Transverse colon (tissue), 4 donors: ENCODE data around the gene PTPA. TPM values are rescaled to one million over a fixed set of nuclear protein-coding genes. Genes with fewer than 3 reads are reported as not detected.

Source experiments
- DNase-seq: peaks from one replicate; pipeline ENCODE4 v3.0.0-alpha.2; 2019
- H3K27ac ChIP-seq, 4 donors: fragments of 200-600 bp; sonication (generic); 2 replicates each; pipeline ENCODE4 v1.5.1; 2016 to 2018; ENCODE audit warnings: inconsistent platforms in 4 of 4
- H3K27me3 ChIP-seq: fragments of 200-600 bp; sonication (generic); 2 replicates; pipeline ENCODE4 v1.5.1; 2017; ENCODE audit warnings: inconsistent platforms
- H3K36me3 ChIP-seq, 4 donors: fragments of 200-600 bp; sonication (generic); 2 replicates each; pipeline ENCODE4 v1.5.1; 2017 to 2019; ENCODE audit warnings: inconsistent platforms in 4 of 4
- H3K4me1 ChIP-seq, 4 donors: fragments of 200-600 bp; sonication (generic); 2 replicates each; pipeline ENCODE4 v1.5.1; 2017 to 2020; ENCODE audit warnings: inconsistent platforms in 4 of 4
- H3K4me3 ChIP-seq, 4 donors: fragments of 200-600 bp; sonication (generic); 1 replicate in 1 of 4; 2 replicates in 3 of 4; pipeline versions ENCODE4 v1.5.1 to v1.6.1; 2017 to 2019; ENCODE audit warnings: inconsistent platforms in 4 of 4
- H3K9me3 ChIP-seq, 2 donors: fragments of 200-600 bp; sonication (generic); 2 replicates each; pipeline ENCODE4 v1.5.1; 2017 to 2019; ENCODE audit warnings: inconsistent platforms in 2 of 2
- EP300 ChIP-seq: sonication (generic); formaldehyde crosslinking; IDR thresholded peaks from one replicate; pipeline ENCODE4 v1.6.1; 2017; ENCODE audit warnings: antibody characterized with exemption, low read depth
- POLR2A ChIP-seq: fragments of 450-650 bp; IDR thresholded peaks from one replicate; pipeline ENCODE4 v1.6.1; 2016; ENCODE audit warnings: antibody characterized with exemption, mild to moderate bottlenecking, moderate library complexity
- POLR2AphosphoS5 ChIP-seq, 3 donors: sonication (generic); formaldehyde crosslinking; IDR thresholded peaks; one replicate each; pipeline ENCODE4 v1.6.1; 2016; ENCODE audit warnings: antibody characterized with exemption in 3 of 3
- WGBS, 2 donors: methylation state at CpG; one replicate each; pipeline ENCODE4 v1.1.5; 2018; ENCODE audit warnings: low coverage in 1 of 2; 5-methylcytosine and 5-hydroxymethylcytosine counted together
- in situ Hi-C, 4 donors: fragments of 200-750 bp; cut with MboI; loops; one replicate each; pipeline versions ENCODE4 v1.15.0 to v1.15.1; 2017; ENCODE audit warnings: low sequenced_read_pairs in 3 of 4, low pct_ligation_motif_present in 1 of 4, low pct_unique_long_range_greater_than_20kb in 1 of 4
- intact Hi-C: fragments of 100-400 bp; cut with DNase I; formaldehyde crosslinking; loops from one replicate; pipeline ENCODE4 v1.15.1; 2023; ENCODE audit warnings: low total_unique reads
- total RNA-seq, 4 donors: library from RNA; depleted of rRNA; stranded (reverse); fragments of >200 nt; gene quantifications; one replicate each; pipeline ENCODE4 v1.1.0, GENCODE V29; 2016
- TF ChIP-seq, protein P1 (sequence below), 5 experiments: fragments of 200-600 bp in 3 of 5; fragments of 450-650 bp in 2 of 5; sonication (generic) in 3 of 5; IDR thresholded peaks; 1 replicate in 2 of 5; 2 replicates in 3 of 5; pipeline ENCODE4 v1.5.1; 2016 to 2017; ENCODE audit warnings: antibody characterized with exemption in 5 of 5, inconsistent platforms in 3 of 5, mild to moderate bottlenecking in 2 of 5, moderate library complexity in 1 of 5

Gene PTPA
- 100 to 1,000 TPM in 1 of 4 donors, 10 to 100 TPM in 3; 37.4 to 241 (median 66.5) TPM for total RNA-seq

GRCh38 chr9:129110740-129111527 is at the start of gene PTPA, which contains the start of gene CRAT:
PTPA (plus strand) TSS chr9:129111415; CDS start chr9:129111601, 186 bp downstream.
CRAT (minus strand) TSS chr9:129110793; CDS start chr9:129110509, 284 bp downstream.
- Histone ChIP-seq H3K9me3 (no peaks in the 10 kb centered on the region), H3K4me1 (peaks cover 18 to 57% (median 41%) of the 10 kb centered on the region in 4 donors), H3K27ac (peak within 1 kb of the TSS; percentile 96 to 99 (median 96)), H3K27me3 (no peaks in the 10 kb centered on the region), H3K4me3 (peak within 1 kb of the TSS; percentile 86 to 96 (median 88)), H3K36me3 (peaks cover 0 to 6% (median 0%) of the 10 kb centered on the region in 4 donors)
- intact Hi-C loops (no loop called here), in situ Hi-C loops (no loop called here)
- DNase-seq = peak; percentile 99
- 3% methylated on average over 50 of the region's 77 CpGs; no CpG with 5 or more reads in 1 of the 2 donors for WGBS, 2 donors
- TF ChIP-seq POLR2A (peak; percentile 97), EP300 (no peak), POLR2AphosphoS5 (IDR thresholded peaks at IDR 0.05) (peak; percentile 98 to 99 (median 98))
- TF ChIP-seq, protein P1, sequence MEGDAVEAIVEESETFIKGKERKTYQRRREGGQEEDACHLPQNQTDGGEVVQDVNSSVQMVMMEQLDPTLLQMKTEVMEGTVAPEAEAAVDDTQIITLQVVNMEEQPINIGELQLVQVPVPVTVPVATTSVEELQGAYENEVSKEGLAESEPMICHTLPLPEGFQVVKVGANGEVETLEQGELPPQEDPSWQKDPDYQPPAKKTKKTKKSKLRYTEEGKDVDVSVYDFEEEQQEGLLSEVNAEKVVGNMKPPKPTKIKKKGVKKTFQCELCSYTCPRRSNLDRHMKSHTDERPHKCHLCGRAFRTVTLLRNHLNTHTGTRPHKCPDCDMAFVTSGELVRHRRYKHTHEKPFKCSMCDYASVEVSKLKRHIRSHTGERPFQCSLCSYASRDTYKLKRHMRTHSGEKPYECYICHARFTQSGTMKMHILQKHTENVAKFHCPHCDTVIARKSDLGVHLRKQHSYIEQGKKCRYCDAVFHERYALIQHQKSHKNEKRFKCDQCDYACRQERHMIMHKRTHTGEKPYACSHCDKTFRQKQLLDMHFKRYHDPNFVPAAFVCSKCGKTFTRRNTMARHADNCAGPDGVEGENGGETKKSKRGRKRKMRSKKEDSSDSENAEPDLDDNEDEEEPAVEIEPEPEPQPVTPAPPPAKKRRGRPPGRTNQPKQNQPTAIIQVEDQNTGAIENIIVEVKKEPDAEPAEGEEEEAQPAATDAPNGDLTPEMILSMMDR (IDR thresholded peaks at IDR 0.05) = no peak

- no peak overlapping the region for H3K27ac ChIP-seq
- peaks cover 0 to 69% (median 28%) of the 10 kb centered on the region in 4 donors for H3K36me3 ChIP-seq
- WGBS, 2 donors = 83% methylated on average over 3 of the region's 9 CpGs; no CpG with 5 or more reads in 1 of the 2 donors
- no peaks in the 10 kb centered on the region for H3K9me3 ChIP-seq
- no peaks in the 10 kb centered on the region for H3K4me1 ChIP-seq
- in situ Hi-C loops = no loop called here
- TF ChIP-seq, protein P1 (IDR thresholded peaks at IDR 0.05) = no peak
- TF ChIP-seq EP300 (no peak), POLR2A (no peak), POLR2AphosphoS5 (IDR thresholded peaks at IDR 0.05) (no peak)
- no peak for DNase-seq
- H3K27me3 ChIP-seq = no peaks in the 10 kb centered on the region
- intact Hi-C loops = no loop called here
- H3K4me3 ChIP-seq = no peak overlapping the region
These were observed 48.2 kb upstream of the PTPA start for GRCh38 chr9:129063061-129063460.

GRCh38 chr9:129064499-129064908 is 46.7 kb upstream of the PTPA start:
- no peaks in the 10 kb centered on the region for H3K27me3 ChIP-seq
- DNase-seq = no peak
- peaks cover 0 to under 1% (median under 1%) of the 10 kb centered on the region in 4 donors for H3K4me1 ChIP-seq
- H3K4me3 ChIP-seq = no peak overlapping the region
- intact Hi-C loops (no loop called here), in situ Hi-C loops (no loop called here)
- H3K27ac ChIP-seq = no peak overlapping the region
- H3K9me3 ChIP-seq = no peaks in the 10 kb centered on the region
- TF ChIP-seq POLR2AphosphoS5 (IDR thresholded peaks at IDR 0.05) = no peak
- TF ChIP-seq POLR2A = no peak
- no peak for TF ChIP-seq EP300
- peaks cover 0 to 72% (median 29%) of the 10 kb centered on the region in 4 donors for H3K36me3 ChIP-seq
- 91 to 100% methylated on average over 2 to 7 of the region's 8 CpGs for WGBS, 2 donors

DNA sequence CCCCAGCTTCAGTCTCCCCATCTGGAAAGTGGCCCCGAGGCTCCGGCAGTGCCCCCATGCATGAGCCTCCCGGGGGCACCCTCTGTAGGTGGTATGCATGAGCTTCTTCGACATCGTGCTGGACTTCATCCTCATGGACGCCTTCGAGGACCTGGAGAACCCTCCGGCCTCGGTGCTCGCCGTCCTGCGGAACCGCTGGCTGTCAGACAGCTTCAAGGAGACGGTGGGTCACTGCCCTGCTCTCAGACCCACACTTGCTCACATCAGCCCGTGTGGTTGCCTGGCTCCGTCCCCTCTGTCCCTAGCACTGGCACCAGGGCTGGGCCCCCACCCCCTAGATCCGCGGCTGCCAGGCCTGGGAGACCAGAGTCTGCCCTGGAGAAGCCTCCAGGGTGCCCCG is 43.1 kb upstream of the PTPA start:
- no peaks in the 10 kb centered on the region for H3K27me3 ChIP-seq
- no peak for TF ChIP-seq POLR2AphosphoS5 (IDR thresholded peaks at IDR 0.05)
- no peak for TF ChIP-seq POLR2A
- TF ChIP-seq EP300 = no peak
- TF ChIP-seq, protein P1 (IDR thresholded peaks at IDR 0.05) = no peak
- peaks cover 0 to 38% (median 17%) of the 10 kb centered on the region in 4 donors for H3K36me3 ChIP-seq
- in situ Hi-C loops = no loop called here
- intact Hi-C loops = no loop called here
- WGBS, 2 donors = 90% methylated on average over 19 of the region's 19 CpGs; no CpG with 5 or more reads in 1 of the 2 donors
- no peaks in the 10 kb centered on the region for H3K9me3 ChIP-seq
- no peak for DNase-seq
- peaks cover 0 to 5% (median 2%) of the 10 kb centered on the region in 4 donors for H3K4me1 ChIP-seq
- H3K4me3 ChIP-seq = no peak overlapping the region
- no peak overlapping the region for H3K27ac ChIP-seq
